ENCODE measurements around the gene ITGAL.
A peak's percentile ranks its signal among the peaks of the same experiment; 100 is the strongest.

Gene ITGAL

GRCh38 chr16:30490210-30490609, 17.7 kb downstream of the ITGAL start:
- Mint-ChIP-seq H3K27me3 (no peaks in the 10 kb centered on the region), H3K4me1 (ENCODE audit: low read depth) (peaks cover 36% of the 10 kb centered on the region), H3K27ac (peak overlapping the region; percentile 50), H3K4me3 (no peak overlapping the region), H3K36me3 (ENCODE audit: low read depth) (peaks cover 98% of the 10 kb centered on the region), H3K9me3 (no peaks in the 10 kb centered on the region)
- intact Hi-C loops (cut with micrococcal nuclease): no loop called here

GRCh38 chr16:30491229-30491628, 18.7 kb downstream of the ITGAL start:
- H3K4me3 Mint-ChIP-seq: no peak overlapping the region
- no peaks in the 10 kb centered on the region for H3K9me3 Mint-ChIP-seq

DNA sequence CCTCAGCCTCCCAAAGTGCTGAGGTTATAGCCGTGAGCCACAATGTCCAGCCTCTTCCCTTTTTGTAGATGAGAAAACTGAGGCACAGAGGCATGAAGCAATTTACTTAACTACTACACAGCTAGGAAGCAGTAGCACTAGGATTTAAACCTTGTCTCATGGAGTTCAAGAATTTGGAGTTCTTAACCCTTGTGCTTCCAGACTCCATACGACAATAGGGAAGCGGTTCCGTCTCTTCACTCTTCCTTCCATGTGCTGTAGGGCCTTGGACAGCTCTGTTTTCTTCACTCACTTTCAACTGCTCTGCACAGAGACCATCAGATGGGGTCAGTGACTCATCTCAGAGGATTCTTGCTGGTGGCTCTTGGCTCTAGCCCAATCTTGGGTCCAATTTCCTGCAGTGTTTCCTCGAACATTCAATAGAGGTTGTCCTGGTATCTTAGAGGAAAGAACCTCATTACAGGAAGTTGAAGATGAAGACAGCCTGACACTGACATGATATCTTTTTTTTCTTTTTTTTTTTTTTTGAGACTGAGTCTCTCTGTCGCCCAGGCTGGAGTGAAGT, 19.3 kb downstream of the ITGAL start:
- intact Hi-C loops (cut with micrococcal nuclease): no loop called here
- H3K4me3 Mint-ChIP-seq: no peak overlapping the region

More at GRCh38 chr16:30491229-30491628, 18.7 kb downstream of the ITGAL start:
- Mint-ChIP-seq H3K36me3 (ENCODE audit: low read depth) (peaks cover 96% of the 10 kb centered on the region), H3K27me3 (no peaks in the 10 kb centered on the region), H3K27ac (peak overlapping the region; percentile 58), H3K4me1 (ENCODE audit: low read depth) (peaks cover 40% of the 10 kb centered on the region)
- intact Hi-C loops (cut with micrococcal nuclease): no loop called here

DNA sequence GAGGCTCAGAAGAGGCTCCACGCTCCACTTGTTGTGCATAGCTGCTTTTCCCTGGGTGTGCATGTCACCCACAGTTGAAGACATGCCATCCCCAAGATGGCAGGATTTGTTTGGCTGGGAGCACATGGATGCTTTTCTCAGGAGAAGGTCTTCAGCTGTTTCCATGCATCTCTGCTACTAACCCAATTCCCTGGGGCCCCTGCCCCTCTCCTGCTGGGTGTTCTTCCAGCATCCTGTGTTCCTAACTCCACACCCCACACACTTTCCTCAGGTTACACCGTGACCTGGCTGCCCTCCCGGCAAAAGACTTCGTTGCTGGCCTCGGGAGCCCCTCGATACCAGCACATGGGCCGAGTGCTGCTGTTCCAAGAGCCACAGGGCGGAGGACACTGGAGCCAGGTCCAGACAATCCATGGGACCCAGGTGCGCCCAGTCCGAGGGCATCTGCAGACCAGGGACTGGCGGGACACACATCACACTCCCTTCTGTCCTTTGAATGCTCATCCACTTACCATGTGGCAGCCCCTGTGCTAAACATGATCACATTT, 21.5 kb downstream of the ITGAL start:
- intact Hi-C loops (cut with micrococcal nuclease): no loop called here
- peaks cover 96% of the 10 kb centered on the region for H3K36me3 Mint-ChIP-seq (ENCODE audit: low read depth)
- H3K27me3 Mint-ChIP-seq: no peaks in the 10 kb centered on the region
- no peak overlapping the region for H3K27ac Mint-ChIP-seq
- H3K4me3 Mint-ChIP-seq: no peak overlapping the region
- H3K4me1 Mint-ChIP-seq (ENCODE audit: low read depth): peaks cover 27% of the 10 kb centered on the region
- H3K9me3 Mint-ChIP-seq: no peaks in the 10 kb centered on the region

More for the DNA sequence above, 19.3 kb downstream of the ITGAL start:
- peaks cover 94% of the 10 kb centered on the region for H3K36me3 Mint-ChIP-seq (ENCODE audit: low read depth)
- no peaks in the 10 kb centered on the region for H3K9me3 Mint-ChIP-seq
- H3K27me3 Mint-ChIP-seq: no peaks in the 10 kb centered on the region
- peak overlapping the region; percentile 58 for H3K27ac Mint-ChIP-seq
- H3K4me1 Mint-ChIP-seq (ENCODE audit: low read depth): peaks cover 40% of the 10 kb centered on the region

DNA sequence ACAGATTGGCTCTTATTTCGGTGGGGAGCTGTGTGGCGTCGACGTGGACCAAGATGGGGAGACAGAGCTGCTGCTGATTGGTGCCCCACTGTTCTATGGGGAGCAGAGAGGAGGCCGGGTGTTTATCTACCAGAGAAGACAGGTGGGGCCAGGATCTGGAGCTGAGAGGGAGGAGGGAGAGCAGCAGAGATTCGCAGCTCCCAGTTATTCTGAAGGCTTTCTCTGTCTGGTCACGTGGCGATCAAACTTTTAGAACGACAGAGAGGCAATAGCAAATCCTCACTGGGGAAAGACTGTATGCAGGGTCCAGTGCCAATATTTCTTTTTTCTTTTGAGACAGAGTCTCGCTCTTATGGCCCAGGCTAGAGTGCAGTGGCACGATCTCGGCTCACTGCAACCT, 22.2 kb downstream of the ITGAL start:
- Mint-ChIP-seq H3K36me3 (ENCODE audit: low read depth) (peaks cover 96% of the 10 kb centered on the region), H3K27ac (no peak overlapping the region), H3K27me3 (no peaks in the 10 kb centered on the region), H3K9me3 (no peaks in the 10 kb centered on the region), H3K4me3 (no peak overlapping the region), H3K4me1 (ENCODE audit: low read depth) (peaks cover 20% of the 10 kb centered on the region)
- intact Hi-C loops (cut with micrococcal nuclease): no loop called here

DNA sequence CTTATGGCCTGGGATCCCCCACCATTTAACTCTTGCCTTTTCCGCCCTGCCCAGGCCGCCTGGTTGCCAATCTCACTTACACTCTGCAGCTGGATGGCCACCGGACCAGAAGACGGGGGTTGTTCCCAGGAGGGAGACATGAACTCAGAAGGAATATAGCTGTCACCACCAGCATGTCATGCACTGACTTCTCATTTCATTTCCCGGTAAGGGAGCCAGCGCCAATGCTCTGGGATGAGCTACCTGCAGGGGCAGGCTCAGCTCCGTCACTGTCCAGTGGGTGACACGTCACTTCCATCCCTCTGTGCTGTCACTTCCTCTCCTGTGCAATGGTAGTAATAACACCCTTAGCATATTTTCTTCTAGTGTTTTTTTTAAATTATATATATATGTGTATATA, 26.7 kb downstream of the ITGAL start:
- H3K9me3 Mint-ChIP-seq: no peaks in the 10 kb centered on the region
- H3K27me3 Mint-ChIP-seq: no peaks in the 10 kb centered on the region
- intact Hi-C loops (cut with micrococcal nuclease): no loop called here
- H3K4me1 Mint-ChIP-seq (ENCODE audit: low read depth): peaks cover 5% of the 10 kb centered on the region
- no peak overlapping the region for H3K4me3 Mint-ChIP-seq
- peaks cover 85% of the 10 kb centered on the region for H3K36me3 Mint-ChIP-seq (ENCODE audit: low read depth)
- peak overlapping the region; percentile 13 for H3K27ac Mint-ChIP-seq

GRCh38 chr16:30503403-30504296, 31.1 kb downstream of the ITGAL start:
- H3K36me3 Mint-ChIP-seq (ENCODE audit: low read depth): peaks cover 85% of the 10 kb centered on the region
- intact Hi-C loops (cut with micrococcal nuclease): no loop called here
- H3K9me3 Mint-ChIP-seq: no peaks in the 10 kb centered on the region
- H3K4me1 Mint-ChIP-seq (ENCODE audit: low read depth): no peaks in the 10 kb centered on the region
- peak overlapping the region; percentile 33 for H3K27ac Mint-ChIP-seq
- no peaks in the 10 kb centered on the region for H3K27me3 Mint-ChIP-seq
- H3K4me3 Mint-ChIP-seq: no peak overlapping the region

DNA sequence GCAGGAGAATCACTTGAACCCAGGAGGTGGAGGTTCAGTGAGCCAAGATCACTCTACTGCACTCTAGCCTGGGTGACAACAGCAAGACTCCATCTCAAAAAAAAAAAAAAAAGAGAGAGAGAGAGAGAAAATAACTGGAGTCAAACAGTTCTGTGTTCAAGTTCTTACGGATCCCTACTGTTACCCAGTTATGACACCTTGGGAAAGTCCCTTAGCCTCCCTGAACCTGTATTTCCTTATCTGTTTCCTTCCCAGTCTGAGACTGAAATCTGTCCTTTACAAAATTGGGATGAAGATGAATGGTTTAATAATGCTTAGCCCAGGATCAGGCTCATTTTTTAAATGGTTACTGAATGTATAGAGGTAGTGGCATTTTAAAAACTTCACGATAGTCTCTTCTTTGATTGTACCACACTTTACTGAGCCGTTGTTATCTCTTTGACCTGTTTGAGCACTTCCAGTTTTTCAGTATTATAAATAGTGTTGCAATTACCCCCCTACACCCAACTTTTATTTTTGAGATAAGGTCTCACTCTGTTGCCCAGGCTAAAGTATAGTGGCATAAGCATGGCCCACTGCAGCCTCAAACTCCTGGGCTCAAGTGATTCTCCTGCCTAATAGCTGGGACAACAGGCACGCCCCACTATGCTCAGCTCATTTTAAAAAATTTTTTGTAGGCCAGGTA, 36.7 kb downstream of the ITGAL start:
- H3K27me3 Mint-ChIP-seq: no peaks in the 10 kb centered on the region
- intact Hi-C loops (cut with micrococcal nuclease): no loop called here
- H3K4me3 Mint-ChIP-seq: no peak overlapping the region
- peaks cover 94% of the 10 kb centered on the region for H3K36me3 Mint-ChIP-seq (ENCODE audit: low read depth)
- peak overlapping the region; percentile 12 for H3K27ac Mint-ChIP-seq
- no peaks in the 10 kb centered on the region for H3K4me1 Mint-ChIP-seq (ENCODE audit: low read depth)
- no peaks in the 10 kb centered on the region for H3K9me3 Mint-ChIP-seq

DNA sequence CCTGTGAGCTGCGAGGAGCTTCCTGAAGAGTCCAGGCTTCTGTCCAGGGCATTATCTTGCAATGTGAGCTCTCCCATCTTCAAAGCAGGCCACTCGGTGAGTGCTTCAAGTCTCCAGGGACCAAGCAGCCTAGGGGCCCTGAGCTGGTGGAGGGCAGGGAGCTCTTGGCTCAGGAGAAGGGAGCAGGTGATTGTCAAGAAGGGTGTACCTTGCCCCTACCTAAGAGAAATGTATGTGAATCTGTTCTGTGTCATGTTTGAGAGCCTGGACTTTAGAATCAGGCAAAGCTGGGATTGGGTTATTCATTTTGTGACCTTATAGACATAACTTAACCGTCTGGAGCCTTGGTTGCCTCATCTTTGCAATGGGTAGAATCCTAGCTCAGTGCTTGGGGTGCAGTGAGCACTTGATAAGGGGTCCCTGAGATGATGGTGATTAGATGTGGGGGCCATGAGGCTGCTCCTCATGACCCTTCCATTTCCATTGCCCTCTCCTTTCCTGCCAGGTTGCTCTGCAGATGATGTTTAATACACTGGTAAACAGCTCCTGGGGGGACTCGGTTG, 37.9 kb downstream of the ITGAL start:
- Mint-ChIP-seq H3K4me3 (no peak overlapping the region), H3K9me3 (no peaks in the 10 kb centered on the region), H3K27ac (no peak overlapping the region), H3K27me3 (no peaks in the 10 kb centered on the region), H3K36me3 (ENCODE audit: low read depth) (peaks cover 93% of the 10 kb centered on the region), H3K4me1 (ENCODE audit: low read depth) (no peaks in the 10 kb centered on the region)
- intact Hi-C loops (cut with micrococcal nuclease): no loop called here

DNA sequence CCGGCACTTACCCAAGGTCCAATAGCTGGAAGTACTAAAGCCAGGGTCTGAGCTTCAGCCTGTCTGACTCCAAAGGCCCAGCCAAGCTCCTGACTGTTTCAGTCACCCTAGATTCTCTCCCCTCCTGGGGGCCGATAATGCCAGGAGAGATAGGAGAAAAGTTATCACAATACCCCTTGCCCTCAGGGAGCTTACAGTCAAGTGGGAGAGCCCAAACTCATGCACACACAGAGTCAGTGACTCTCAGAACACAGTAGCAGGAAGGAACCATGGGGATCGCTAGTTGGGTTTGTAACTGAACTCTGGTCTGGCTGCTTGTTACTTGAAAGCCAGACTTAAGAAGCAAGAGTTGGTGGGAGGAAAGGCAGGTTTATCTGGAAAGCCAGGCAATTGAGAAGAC, 39.0 kb downstream of the ITGAL start:
- Mint-ChIP-seq H3K4me3 (no peak overlapping the region), H3K9me3 (no peaks in the 10 kb centered on the region), H3K4me1 (ENCODE audit: low read depth) (no peaks in the 10 kb centered on the region), H3K27ac (no peak overlapping the region), H3K27me3 (no peaks in the 10 kb centered on the region), H3K36me3 (ENCODE audit: low read depth) (peaks cover 94% of the 10 kb centered on the region)
- intact Hi-C loops (cut with micrococcal nuclease): no loop called here

- Mint-ChIP-seq H3K4me3 (no peak overlapping the region), H3K4me1 (ENCODE audit: low read depth) (no peaks in the 10 kb centered on the region), H3K9me3 (no peaks in the 10 kb centered on the region), H3K36me3 (ENCODE audit: low read depth) (peaks cover 96% of the 10 kb centered on the region), H3K27ac (no peak overlapping the region), H3K27me3 (no peaks in the 10 kb centered on the region)
- intact Hi-C loops (cut with micrococcal nuclease): no loop called here
Measured at GRCh38 chr16:30515275-30515674, 42.7 kb downstream of the ITGAL start.

- Mint-ChIP-seq H3K36me3 (ENCODE audit: low read depth) (peaks cover 85% of the 10 kb centered on the region), H3K4me3 (no peak overlapping the region), H3K27me3 (no peaks in the 10 kb centered on the region), H3K27ac (no peak overlapping the region), H3K4me1 (ENCODE audit: low read depth) (no peaks in the 10 kb centered on the region), H3K9me3 (no peaks in the 10 kb centered on the region)
- intact Hi-C loops (cut with micrococcal nuclease): no loop called here
Measured at GRCh38 chr16:30518552-30518951, 46.0 kb downstream of the ITGAL start.

GRCh38 chr16:30519120-30520049, 46.8 kb downstream of the ITGAL start:
- intact Hi-C loops (cut with micrococcal nuclease): no loop called here
- Mint-ChIP-seq H3K4me1 (ENCODE audit: low read depth) (peaks cover 8% of the 10 kb centered on the region), H3K27me3 (no peaks in the 10 kb centered on the region), H3K4me3 (no peak overlapping the region), H3K27ac (no peak overlapping the region), H3K9me3 (no peaks in the 10 kb centered on the region), H3K36me3 (ENCODE audit: low read depth) (peaks cover 88% of the 10 kb centered on the region)
